T-helper 2 cell (primary cell): Measurements from ENCODE around the gene QRFP.

ENCODE experiments used
- DNase-seq, 5 experiments: peaks; one replicate each; pipeline versions ENCODE4 v3.0.0 to v3.0.0-alpha.2; 2012 to 2022

The QRFP gene

GRCh38 chr9:130890870-130891687 lies 5.5 kb downstream of the QRFP start:
- DNase-seq: no peak

DNA sequence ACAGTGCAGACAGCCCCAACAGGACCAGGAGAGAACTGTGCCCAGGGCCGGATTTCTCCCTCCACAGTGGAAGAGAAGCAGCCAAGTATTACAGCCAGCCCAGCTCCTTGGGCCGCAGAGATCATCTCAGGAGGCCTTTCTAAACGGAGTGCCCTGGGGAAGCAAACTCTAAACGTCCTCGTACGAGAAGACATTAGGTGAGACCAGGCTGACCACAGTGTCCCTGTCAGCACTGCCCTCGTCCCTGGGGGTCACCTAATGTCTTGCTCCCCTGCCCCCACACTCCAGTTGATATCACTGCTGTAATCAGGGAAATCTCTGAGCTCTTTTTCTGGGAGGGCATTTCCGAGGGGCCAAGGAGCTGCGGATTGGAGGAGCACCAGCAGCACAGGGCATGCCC lies 6.5 kb downstream of the QRFP start:
- DNase-seq: no peak

- DNase-seq: no peak
These were observed 8.3 kb downstream of the QRFP start for GRCh38 chr9:130888146-130888885.

- DNase-seq: no peak
These were observed 9.0 kb downstream of the QRFP start for GRCh38 chr9:130887494-130888144.

DNA sequence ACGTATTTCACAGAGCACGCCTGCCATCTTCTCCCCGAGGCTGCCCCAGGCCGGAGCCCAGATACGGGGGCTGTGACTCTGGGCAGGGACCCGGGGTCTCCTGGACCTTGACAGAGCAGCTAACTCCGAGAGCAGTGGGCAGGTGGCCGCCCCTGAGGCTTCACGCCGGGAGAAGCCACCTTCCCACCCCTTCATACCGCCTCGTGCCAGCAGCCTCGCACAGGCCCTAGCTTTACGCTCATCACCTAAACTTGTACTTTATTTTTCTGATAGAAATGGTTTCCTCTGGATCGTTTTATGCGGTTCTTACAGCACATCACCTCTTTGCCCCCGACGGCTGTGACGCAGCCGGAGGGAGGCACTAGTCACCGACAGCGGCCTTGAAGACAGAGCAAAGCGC lies 9.6 kb downstream of the QRFP start:
- no peak for DNase-seq

- DNase-seq: no peak
These were observed 10.9 kb downstream of the QRFP start for GRCh38 chr9:130885484-130886375.

GRCh38 chr9:130884542-130885483 lies 11.8 kb downstream of the QRFP start:
- no peak for DNase-seq

DNA sequence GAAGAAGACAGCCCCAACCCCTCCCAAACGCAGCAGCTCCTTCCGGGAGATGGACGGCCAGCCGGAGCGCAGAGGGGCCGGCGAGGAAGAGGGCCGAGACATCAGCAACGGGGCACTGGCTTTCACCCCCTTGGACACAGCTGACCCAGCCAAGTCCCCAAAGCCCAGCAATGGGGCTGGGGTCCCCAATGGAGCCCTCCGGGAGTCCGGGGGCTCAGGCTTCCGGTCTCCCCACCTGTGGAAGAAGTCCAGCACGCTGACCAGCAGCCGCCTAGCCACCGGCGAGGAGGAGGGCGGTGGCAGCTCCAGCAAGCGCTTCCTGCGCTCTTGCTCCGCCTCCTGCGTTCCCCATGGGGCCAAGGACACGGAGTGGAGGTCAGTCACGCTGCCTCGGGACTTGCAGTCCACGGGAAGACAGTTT lies 12.5 kb downstream of the QRFP start:
- no peak for DNase-seq

DNA sequence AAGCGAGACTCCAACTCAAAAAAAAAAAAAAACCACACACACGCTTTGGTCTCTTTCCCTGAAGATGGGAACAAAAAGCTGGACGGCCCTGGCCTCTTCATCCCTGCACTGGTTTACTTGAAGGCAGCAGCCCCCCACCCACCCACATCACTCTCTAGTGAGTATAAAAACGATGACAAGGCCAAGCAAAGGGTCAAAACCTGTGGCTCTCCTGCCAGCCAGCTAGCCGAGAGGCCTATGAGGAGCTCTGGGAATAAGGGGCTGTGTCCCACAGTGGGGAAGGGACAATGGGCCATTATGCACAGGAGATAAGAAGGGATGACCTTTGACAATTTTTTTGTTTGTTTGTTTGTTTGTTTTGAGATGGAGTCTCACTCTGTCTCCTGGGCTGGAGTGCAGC lies 13.1 kb downstream of the QRFP start:
- DNase-seq: no peak

- no peak for DNase-seq
These were observed 13.9 kb downstream of the QRFP start for GRCh38 chr9:130882696-130883225.

DNA sequence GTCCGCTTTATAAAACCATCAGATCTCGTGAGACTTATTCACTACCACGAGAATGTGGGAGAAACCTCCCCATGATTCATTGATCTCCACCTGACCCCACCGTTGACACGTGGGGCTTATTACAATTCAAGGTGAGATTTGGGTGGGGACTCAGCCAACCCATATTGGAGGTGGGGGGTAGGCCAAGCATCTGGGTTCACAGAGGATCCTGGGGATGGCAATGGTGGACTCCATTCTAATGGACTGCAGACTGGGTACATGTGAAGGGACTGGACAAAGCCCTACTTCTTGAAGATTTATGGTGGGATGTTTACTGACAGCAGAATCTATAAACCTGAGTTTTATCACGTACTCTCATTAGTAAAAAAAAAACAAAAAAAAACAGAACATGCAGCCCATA lies 15.1 kb downstream of the QRFP start:
- DNase-seq: no peak

DNA sequence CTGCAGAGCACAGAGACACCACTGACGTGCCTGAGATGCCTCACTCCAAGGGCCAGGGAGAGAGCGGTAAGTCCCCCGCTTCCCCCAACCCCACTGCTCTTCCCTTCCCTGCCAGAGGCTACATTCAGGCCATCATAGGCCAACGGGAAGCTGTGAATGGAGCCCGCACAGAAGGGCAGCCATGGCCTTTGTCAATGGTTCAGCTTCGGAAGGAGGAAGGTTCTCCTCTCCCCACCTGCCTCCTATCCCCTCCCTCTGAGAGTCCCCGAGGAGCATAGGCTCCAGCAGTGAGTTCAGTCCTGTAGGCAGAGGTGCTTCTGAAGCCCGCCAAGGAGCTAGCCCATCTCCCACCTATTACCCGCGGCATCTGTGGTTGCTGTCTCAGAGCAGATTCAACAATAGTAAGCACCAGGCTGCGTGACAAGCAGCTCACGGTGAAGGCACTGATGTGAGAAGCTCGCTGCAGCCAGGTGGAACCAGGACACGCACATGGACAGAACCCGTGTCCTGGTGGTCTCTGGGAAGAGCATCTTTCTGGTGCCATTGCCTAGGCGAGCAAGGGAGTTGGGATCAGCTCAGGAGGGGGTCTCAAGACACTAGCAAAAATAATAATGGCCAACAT lies 15.9 kb downstream of the QRFP start:
- DNase-seq: no peak

DNA sequence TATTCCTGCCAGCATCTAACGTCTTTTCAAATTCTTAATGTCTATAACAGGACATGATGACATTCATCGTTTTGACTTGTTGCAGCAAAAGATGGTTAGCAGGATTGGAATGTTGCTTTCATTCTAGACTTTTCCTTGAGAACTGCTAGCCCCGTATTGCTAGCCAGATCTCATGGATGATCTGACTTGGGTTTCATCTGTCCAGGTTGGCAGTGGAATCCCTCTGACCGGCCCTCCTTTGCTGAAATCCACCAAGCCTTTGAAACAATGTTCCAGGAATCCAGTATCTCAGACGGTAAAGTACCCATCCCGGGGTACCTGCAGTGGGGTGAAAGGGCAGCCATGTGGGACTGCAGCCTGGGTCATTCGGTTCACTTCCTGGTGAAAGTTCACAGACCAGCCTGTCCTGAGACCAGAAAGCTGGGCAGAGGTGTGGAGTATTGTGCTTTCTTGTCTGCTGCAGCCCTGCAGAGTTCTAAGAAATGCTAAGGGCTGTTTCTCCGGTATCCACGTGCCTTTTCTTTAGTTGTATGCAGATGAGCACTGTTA lies 16.7 kb downstream of the QRFP start:
- DNase-seq: no peak

GRCh38 chr9:130878295-130878694 lies 18.3 kb downstream of the QRFP start:
- DNase-seq: no peak

GRCh38 chr9:130877300-130877699 lies 19.3 kb downstream of the QRFP start:
- DNase-seq: no peak

- DNase-seq: no peak
These were observed 21.8 kb downstream of the QRFP start for GRCh38 chr9:130874783-130875182.

GRCh38 chr9:130873966-130874365 lies 22.6 kb downstream of the QRFP start:
- DNase-seq: no peak

GRCh38 chr9:130872912-130873503 lies 23.6 kb downstream of the QRFP start:
- no peak for DNase-seq

DNA sequence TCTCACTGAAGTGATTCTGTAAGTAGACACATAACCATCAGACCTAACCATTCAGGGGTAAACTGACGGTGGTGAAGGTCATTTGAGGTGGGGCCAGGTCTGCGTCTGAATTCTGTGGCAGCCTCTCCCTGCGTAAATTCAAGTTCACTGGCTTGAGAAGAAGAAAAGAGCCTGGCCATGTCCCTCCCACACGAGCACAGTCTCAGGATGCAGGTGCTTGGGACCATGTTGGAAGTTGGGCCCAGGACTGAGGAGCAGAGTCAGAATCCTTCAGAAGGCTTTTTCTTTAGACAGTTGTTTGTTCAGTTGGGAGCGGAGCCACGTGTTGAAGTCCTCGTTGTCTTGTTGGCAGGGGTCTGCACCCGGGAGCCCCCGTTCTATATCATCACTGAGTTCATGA lies 24.1 kb downstream of the QRFP start:
- DNase-seq: no peak

- no peak for DNase-seq
These were observed 24.5 kb downstream of the QRFP start for GRCh38 chr9:130872093-130872492.
